GM19238 (cell line): ENCODE measurements around the gene RPAP3.

Experiments used
- DNase-seq: peaks from one replicate; pipeline ENCODE4 v3.0.0; 2011; ENCODE audit warnings: low spot score; ENCODE audit not compliant: insufficient read length

The RPAP3 gene

DNA sequence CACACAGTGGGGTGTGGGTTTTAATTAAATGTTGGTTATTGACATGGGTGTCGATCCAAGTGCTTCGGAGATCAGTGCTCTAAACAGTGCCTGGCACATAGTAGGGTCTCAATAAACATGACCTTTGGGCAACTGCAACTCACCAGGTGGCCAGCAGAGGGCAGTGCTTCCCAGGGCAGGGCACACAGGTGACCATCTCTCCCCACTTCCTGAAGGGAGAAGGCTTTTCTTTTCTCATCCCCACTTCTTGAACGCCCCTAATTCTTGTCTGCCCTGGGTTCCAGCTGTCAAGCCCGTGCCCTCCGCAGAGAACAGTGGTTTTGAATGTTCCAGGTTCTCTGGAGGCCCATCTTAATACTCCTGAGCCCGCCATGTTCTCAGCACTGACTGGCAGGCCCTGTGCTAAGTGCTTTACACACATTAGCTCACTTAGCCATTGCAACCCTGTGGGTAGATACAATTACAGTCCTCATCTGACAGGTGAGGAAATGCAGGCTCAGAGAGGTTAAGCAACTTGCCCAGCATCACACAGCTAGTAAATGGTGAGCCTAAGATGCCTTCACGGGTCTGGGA lies 36.5 kb upstream of the RPAP3 start:
- peak; percentile 59 for DNase-seq

DNA sequence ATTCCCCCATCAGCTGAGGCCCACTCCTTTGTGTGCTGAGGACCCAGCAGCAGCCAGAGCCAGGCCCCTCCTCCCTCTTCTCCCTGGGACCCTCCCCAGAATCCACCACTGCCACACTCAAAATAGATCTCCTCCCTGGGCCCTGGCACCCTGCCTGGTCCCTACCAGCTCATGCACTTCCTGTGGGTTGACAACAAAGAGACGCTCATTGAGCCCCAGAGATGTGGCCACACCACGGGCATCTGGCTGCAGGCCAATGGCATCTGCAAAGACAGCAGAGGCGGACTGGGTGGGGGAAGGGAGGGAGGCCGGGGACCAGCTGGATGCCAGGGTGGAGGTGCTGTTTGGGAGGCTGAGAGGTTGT lies 35.5 kb upstream of the RPAP3 start:
- no peak for DNase-seq

DNA sequence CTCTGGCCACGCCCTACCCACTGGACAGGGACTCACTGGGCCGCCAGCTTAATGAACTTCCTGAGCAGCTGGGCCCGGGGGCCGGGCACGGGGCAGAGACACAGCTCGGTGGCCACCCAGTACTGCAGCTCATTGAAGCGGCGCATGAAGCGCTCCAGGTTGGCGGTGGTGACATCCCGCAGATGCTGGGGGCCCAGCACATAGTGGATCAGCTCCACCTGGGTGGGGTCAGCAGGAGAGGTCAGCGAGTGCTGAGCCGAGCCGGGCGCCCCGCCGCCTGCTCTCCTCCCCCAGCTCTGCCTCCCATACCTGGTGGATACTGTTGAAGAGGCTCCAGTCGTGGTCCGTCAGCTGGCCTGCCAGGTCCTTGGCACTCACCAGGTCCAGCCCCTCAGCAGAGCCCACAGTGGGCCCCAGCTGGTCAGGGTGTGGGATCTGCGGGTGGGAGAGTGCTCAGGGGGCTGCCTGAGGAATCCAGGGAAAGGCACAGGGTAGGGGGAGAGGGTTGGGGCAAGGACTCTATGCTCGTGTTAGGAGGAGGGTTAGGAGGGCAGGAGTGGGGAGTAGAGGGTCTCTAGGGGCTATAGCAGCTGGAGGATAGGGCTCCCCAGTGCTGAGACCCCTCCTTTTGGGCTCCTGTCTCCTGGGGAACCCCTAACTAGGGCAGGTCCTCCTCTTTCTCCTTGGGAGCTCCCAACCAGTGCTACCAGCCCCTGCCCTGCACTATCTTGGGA lies 34.9 kb upstream of the RPAP3 start:
- peak; percentile 45 for DNase-seq

DNA sequence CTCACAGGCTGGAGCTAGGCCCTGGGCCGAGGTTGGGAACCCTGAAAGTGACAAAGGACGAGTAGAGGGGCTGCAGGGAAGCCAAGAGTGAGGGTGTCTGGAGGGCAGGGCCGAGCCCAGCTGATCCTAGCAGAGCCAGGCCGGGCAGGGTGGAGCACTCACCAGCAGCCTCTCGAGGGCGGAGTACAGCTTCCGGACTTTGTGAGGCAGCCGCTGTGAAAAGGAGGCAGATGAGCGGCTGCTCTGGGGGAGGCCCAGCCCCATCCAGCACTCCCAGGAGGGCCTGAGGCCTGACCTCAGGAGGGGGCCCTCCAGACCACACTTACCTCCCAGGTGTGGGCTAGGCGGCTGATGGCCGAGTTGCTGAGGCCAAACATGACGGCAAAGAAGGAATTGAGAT lies 34.1 kb upstream of the RPAP3 start:
- peak; percentile 54 for DNase-seq

DNA sequence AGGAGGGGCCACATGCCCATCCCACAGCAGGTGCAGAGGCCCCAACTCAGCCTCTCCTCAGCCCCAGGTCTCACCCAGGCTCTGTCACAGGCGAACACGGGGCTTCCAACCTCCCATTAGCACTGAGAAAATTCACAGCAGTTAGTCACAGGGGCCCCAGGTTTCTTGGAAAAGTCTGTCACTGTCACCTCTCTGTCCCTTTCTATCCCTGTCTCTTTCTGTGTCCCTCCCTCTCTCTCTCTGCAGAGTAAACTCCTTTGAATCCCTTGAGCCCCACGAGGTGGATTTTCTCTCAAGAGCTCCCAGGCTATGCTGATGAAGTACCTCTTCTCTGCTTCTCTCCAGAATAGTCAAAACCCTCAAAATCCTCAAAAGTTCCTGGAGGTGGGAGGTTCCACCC lies 33.5 kb upstream of the RPAP3 start:
- DNase-seq: no peak

DNA sequence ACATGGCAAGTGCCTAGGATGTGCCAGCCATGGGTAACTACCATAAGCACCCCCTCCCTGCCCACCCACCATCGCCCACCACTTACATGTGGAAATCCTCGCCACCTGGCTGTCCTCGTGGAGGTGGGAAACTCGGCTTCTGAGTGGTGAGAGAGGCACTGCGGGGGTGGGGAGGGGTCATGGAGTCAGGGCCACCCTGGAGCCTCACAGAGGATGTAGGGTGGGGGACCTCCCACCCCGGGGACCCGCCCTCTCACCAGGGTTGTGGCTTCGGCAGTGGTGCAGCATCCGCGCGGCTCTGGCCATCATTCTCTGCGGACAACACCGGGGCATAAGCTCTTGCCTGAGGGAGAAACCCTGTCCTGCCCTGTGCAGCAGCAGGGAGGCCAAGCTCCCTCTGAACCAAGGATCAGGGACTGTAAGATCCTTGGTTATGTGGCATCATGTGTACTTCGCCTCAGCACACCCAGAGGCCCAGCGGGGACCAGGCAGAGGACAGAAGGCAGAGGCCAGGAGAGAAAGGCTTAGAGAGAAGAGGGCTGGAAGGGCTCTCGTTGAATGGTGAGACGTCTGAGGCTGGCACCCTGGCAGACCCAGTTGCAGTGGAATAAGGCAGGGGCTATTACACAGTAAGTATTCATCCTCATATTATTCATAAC lies 32.2 kb upstream of the RPAP3 start:
- DNase-seq: no peak

DNA sequence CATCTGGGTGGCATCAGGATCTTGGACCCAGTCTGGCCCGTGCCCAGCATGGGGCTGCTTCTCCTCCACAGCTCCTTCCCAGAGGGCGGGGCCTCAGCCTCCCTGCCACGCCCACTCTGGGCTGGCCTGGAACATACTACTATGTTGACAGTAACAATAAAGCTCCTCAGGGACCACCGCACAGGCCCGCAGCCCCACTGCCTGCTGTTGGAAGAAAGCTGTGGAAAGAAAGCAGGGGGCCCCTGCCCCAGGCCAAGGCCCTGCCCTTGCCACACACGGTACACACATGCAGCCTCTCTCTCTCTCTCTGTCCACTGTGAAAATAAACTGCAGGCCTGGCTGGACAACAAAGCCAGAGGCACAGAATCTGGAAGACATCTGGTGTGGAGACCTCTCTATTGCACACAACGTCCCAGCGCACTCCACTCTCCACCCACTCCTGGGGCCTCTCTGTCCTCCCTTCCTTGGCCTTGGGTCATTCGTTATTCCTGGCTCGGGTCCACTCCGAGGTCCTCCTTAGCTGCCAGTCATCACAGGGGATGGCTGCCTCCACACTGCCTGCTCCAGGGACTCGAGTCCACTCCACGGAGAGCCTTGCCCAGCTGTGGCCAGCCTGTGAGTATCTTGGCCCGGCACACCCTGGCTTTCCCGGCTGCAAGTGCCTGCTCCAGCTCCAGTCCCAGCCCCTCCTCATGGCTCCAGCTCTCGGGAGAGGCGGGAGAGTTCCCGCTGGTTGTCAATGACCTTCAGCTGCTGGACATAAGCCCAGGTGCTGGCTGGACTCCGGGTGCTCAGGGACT lies 31.2 kb upstream of the RPAP3 start:
- DNase-seq: no peak

DNA sequence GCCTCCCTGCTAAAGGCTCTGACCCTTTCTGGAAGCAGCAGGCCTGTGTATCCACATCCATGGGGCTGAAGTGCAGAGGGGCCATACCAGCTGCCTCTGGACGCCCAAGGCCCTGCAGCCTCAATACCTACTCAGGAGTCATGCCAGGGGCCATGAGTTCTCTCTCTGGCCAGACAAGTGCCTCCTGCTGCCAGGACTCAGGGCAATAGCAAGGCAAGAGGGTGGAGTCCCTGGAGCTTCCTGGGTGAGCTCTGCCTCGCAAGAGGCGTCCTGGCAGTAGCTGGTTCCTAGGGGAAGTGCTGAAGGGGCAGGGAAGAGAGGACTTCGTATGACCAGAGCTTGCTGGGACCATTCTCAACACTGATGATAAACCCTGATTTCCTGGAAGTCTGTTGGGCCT lies 30.4 kb upstream of the RPAP3 start:
- DNase-seq: no peak

DNA sequence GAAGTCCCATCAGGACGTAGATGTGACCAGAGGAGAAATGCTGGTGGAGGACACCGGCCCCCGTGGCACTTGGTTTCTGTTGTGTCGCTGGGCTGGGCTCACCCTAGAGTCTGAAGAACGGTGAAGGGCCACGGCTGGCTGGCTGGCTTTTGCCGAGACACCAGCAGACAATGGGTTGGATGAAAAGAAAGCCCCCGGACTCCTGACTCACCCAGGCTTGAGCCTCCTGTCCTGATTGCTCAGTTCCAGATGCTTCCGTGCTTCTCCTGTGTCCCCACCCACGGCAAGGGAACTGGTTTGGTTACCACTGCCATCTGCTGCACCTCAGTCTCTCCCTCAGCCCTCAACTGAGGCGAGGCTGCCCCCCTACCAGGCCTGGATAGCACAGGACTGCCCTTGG lies 29.8 kb upstream of the RPAP3 start:
- no peak for DNase-seq

DNA sequence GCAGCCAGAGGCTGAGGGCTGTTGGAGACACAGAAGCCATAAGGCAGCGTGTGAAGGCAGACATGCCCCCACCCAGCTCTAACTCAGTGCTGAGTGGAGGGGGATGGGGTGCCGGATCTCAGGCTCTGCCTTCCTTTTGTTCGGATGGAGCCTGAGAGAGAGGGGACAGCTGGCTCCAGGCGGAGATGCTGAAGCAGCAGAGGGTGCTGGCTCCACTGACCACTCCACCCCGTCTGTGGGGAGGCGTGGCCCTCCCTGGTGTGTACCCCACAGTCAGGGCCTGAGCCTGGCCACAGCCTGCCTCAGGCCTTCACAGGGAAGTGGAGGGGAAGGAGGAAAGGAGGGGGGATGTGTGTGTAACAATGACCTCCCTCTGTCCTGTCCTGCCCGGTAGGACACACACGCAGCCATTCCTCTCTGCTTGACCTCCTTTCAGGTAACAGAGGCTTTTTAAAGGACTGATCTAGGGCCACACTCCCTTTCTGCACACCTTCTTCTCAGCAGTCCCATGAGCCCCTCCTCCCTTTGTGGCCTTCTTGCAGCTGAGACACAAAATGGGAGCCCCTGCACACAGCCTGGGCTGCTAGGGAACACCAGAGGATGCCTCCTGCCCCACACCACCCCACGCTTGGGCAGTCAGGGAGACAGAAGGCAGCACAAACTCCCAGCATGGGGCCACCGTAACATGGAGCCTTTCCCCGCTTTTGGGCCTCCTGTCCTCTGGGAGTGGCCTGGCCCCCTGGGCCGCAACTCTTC lies 29.1 kb upstream of the RPAP3 start:
- DNase-seq: no peak

DNA sequence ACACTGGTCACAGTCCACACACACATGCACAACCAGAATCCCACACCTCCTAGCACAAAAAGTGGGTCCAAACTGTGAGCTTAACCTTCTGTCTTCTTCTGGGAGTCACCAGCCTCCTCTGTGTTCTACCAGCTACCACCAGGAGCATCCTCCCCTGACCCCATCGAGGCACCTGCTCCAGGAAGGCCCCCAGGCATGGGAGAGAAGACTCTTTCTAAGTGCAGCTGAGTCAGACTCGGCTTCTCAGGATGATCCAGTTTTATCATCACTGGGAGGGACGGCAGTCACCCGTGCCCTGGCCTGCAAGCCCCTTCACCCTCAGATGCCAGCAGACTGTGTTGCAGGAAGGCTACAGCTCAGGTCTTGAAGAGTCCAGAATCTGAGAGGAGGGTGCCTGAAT lies 27.3 kb upstream of the RPAP3 start:
- no peak for DNase-seq

DNA sequence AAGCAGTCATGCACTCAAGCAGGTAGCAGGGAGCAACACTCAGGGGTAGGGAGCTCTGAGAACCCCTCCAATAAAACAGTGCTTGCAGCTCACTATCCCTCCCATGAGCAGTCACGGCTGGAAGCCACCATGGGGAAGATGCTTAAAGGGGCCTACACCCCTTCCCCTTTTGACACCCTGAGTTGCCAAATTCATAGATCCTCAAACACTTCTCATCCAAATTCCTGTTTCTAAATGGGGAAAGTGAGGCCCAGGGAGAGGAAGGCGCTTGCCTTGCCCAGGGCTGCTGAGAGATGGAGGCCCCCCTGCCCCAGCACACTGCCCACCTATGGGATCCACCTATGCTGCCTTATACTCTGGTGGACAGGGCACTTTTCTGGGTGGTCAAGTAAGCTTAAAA lies 26.7 kb upstream of the RPAP3 start:
- no peak for DNase-seq

DNA sequence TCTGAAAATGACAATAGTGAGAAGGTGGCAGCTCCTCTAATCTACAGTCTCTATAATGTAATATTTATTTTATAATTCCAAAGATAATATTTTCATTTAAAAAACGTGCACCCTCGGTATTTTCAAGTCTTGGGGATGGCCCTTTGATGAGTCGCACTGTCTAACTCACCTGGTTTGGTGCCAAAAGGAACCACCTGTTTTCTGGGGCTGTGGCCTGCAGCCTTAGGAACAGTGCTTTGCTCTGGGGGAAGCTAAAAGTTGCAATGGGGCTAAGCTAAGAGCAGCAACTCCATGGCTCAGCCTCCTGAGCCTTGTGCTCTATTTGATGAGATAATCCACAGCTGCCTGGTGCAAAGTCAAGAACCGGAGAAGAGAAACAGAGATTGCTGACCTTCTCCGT lies 25.9 kb upstream of the RPAP3 start:
- no peak for DNase-seq

DNA sequence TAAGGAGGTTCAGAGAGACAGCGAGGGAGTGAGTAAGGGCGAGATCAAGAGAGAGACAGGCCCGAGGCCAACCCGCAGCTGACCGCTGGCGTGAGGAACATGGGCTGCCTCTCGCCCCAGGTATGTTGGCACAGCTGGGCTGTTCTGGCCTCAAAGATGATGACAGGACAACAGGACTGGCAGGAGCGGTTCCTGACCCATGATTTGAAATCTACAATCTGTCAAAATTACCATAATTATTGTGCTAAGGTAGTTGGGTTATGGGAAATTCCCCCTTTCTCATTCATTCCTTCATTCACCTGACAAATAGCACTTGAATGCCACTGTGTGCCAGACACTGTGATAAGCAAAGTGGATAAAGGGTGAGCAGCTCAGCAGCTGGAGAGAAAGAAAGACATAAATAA lies 24.5 kb upstream of the RPAP3 start:
- no peak for DNase-seq

DNA sequence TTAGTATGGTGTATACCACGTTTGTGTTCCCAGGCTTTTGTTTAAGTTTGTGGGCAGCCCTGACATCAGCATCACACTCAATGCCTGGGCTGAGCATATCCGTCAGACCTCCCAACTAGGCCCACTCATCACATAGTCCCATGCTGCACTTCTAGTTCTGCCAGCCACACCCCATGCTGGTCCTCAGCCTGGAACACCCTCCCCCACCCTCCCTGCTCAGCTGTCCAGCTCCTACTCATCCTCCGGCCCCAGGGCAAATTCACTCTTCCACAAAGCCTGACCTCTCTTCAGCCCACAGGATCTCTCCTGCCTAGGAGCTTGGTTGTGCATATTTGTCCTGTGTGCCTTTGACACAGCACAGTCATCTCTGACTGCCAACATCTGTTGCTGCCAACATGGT lies 23.4 kb upstream of the RPAP3 start:
- DNase-seq: no peak

DNA sequence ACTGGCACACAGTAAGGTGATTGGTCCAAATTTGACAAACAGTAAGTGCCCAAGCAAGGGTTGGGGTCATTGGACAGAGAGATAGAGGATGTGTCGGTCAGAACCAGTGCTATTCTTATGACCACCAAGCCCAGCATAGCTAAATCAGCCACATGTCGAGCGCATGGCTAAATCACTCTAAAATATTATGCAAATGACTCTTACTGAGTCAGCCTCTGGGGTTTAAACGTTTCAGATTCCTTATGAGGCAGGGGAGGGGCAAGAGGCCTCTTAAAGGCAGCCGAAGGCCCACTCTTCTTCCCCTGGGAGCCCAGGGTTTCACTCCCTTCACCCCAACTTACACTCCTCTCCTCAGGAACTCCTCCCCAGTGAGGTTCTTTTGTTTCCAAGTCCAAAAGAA lies 20.1 kb upstream of the RPAP3 start:
- DNase-seq: peak; percentile 35

DNA sequence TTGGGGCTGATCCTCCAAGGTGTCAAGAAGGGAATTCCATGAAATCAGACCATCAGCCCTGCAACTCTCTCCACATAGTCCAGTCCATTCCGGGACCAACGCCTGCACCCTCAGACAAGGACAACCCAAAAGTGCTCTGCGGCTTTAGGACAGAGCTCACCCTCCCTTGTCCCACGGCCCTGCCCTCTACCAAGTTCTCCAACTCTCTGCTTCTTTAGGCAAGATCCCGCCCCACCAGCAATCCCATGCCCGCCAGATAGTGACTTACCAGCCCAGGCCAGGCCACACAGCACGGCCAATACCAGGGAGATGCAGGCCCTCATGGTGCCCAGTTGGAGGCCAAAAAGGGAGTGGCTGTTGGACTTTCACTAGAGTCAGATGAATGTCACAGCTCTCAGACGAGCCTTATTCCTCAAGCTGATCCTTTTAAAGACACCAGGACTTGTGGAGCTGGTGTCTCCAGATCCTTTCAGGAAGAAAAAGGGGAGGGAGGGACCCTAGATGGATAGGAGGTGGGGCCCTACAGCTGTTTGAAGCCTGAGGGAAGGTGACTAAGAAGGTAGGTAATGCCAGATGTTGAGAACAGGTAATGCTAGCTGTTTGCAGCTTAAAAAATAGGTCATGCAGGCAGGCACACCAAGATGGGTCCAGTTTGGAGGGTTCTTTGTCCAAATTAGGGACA lies 19.4 kb upstream of the RPAP3 start, which contains the start of gene ENDOU:
TSS of gene ENDOU (minus strand) at position 400 of the 682 bp plus-strand sequence. CDS start at position 323, 77 bp downstream.
- DNase-seq: no peak

DNA sequence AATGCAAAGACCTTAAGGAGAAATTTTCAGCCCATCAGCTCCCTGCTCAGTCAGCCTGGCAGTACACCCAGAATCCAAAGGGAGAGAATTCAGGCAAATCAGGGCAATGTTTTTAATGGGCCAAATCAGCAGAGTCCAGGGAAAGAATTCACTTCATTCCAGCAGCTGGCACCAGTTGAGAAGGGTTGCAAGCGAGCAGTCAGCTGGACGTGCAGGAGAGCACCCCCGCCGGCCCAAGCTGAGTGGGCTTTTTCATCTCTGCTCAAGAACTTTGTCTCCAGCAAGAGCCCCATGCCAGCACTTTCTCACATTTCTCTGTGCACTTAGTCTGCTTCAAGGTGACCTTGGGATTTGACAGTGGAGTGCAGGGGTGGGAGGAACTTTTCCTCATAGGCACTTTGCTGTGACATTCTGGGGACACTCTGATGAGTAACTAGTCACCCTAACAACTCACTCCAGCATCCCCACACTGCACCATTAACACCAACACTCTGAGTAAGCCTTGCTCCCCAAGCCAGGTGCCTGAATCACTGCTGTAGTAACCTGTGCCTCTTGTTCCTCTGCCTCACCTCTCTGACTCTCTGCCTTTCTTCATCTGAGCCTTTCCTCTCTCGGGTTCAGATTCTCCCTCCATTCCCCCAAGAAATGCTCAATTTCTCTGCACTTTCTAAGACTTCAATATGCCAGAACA lies 17.3 kb upstream of the RPAP3 start:
- no peak for DNase-seq

DNA sequence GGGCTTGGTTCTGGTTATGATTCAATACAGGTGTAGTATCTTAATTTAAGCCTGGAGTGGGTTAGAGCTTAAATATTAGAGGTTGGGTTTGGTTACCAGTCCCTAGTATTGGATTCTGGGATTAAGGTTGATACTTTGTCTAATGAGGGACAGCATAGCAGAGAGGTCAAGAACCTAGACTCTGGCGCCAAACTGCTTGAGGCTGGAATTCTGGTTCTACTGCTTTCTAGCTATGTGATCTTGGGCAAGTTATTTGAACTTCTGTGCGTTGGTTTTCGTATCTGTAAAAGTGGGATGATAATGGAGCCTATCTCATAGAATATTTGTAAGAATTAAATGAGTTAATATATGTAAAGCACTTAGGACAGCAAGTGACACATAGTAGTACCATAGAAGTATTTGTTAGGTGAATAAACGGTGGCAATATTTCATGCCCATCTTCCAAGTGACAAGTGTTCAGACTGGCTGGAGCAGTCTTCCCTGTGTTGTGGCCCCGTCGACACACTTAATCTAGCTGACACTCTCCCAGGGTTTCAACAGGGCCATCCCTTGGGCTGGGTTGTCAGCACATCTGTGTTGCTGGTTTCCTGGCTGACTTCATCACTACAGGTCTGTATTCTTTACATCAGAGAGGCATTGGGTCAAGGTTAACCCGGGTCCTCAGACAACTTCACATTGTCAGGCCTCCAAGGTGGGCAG lies 16.5 kb upstream of the RPAP3 start:
- no peak for DNase-seq
